ENCODE measurements around the gene BMP6.

Gene BMP6

DNA sequence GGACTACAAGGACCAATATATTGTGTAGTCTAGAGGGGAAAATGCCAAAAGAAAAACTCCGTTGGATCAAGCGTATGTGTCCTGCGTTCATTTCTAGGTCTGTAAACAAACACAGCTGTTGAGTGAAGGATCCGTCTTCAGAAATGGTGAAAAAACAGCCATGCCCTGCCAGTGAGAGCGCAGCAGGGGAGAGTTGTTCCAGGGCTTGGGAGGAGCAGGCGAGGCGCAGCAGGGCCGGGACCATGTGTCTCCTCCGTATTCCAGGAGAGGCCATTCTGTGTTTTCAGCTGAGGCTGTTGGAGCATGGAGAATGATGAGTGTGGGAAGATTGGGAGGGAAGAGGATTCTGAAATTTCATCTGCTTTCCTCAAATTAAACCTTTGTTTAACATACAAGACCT lies 38.0 kb downstream of the BMP6 start:
- Histone ChIP-seq H3K9me3 (replicated peaks; ENCODE audit: insufficient read depth, low read length) (no peaks in the 10 kb centered on the region), H3F3A (ENCODE audit: insufficient read depth, low read length) (peaks cover 8% of the 10 kb centered on the region), H3K27me3 (replicated peaks; ENCODE audit: insufficient read depth, low read length) (no peaks in the 10 kb centered on the region), H3K4me2 (ENCODE audit: low read depth, low read length) (no peak overlapping the region), H3K9me2 (replicated peaks; ENCODE audit: insufficient read depth, low read length) (no peaks in the 10 kb centered on the region), H3K27ac (ENCODE audit: low read length) (no peak overlapping the region), H3K36me3 (replicated peaks; ENCODE audit: insufficient read depth, low read length) (peaks cover 15% of the 10 kb centered on the region; the same call in 1 of the 2 replicates), H3K4me1 (ENCODE audit: low read length) (no peaks in the 10 kb centered on the region), H3K79me2 (ENCODE audit: low read length) (peaks cover 88% of the 10 kb centered on the region), H3K4me3 (ENCODE audit: low read length) (no peak overlapping the region), H2AFZ (ENCODE audit: low read length) (no peak overlapping the region), H3K9ac (ENCODE audit: low read length) (no peak overlapping the region), H4K20me1 (ENCODE audit: insufficient read depth, low read length) (no peaks in the 10 kb centered on the region)
- no peak for DNase-seq
- TF ChIP-seq, protein P1, sequence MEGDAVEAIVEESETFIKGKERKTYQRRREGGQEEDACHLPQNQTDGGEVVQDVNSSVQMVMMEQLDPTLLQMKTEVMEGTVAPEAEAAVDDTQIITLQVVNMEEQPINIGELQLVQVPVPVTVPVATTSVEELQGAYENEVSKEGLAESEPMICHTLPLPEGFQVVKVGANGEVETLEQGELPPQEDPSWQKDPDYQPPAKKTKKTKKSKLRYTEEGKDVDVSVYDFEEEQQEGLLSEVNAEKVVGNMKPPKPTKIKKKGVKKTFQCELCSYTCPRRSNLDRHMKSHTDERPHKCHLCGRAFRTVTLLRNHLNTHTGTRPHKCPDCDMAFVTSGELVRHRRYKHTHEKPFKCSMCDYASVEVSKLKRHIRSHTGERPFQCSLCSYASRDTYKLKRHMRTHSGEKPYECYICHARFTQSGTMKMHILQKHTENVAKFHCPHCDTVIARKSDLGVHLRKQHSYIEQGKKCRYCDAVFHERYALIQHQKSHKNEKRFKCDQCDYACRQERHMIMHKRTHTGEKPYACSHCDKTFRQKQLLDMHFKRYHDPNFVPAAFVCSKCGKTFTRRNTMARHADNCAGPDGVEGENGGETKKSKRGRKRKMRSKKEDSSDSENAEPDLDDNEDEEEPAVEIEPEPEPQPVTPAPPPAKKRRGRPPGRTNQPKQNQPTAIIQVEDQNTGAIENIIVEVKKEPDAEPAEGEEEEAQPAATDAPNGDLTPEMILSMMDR (IDR thresholded peaks at IDR 0.05; ENCODE audit: low read length), result no peak
- no peak for TF ChIP-seq EZH2phosphoT487 (IDR thresholded peaks at IDR 0.05; ENCODE audit: low read length)

DNA sequence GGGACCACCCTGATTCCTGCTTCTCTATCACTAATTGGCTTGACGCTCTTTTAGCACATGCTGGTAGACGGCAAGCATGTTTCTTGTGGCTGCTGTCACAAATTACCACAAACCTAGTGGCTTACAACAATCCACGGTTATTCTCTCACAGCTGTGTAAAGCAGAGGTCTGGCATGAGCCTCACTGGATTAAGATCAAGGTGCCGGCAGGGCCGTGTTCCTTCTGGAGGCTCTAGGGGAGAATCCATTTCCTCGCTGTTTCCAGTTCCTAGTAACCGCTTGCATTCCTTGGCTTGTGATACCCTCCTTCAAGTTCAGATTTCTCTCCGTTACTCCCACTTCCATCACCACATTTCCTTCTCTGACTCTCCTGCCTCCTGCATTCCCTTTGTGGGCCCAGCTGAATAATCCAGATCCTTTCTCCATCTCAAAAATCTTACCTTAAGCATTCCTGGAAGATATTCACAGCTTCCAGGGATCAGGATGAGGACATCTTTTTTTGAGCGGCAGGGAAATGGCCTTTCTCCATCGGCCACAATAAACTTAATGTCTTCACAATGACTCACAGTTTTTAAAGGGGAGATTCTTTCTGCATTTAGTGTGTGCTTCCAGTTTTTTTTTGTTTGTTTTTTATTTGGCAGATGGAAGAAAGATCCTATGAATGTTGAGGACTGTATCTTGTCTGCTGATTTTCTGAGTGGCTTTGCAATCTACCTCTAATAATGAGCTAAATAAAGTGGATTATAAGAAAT lies 39.9 kb downstream of the BMP6 start:
- no peaks in the 10 kb centered on the region for H3K9me3 ChIP-seq (replicated peaks; ENCODE audit: insufficient read depth, low read length)
- H3K4me3 ChIP-seq (ENCODE audit: low read length), result no peak overlapping the region
- H2AFZ ChIP-seq (ENCODE audit: low read length), result no peak overlapping the region
- TF ChIP-seq EZH2phosphoT487 (IDR thresholded peaks at IDR 0.05; ENCODE audit: low read length), result no peak
- TF ChIP-seq, protein P1 (IDR thresholded peaks at IDR 0.05; ENCODE audit: low read length), result no peak
- no peak for TF ChIP-seq EZH2 (optimal IDR thresholded peaks at IDR 0.05; ENCODE audit: low read depth, low read length)
- H3K9me2 ChIP-seq (replicated peaks; ENCODE audit: insufficient read depth, low read length), result no peaks in the 10 kb centered on the region
- H3K36me3 ChIP-seq (replicated peaks; ENCODE audit: insufficient read depth, low read length), result peaks cover 15% of the 10 kb centered on the region; the same call in 1 of the 2 replicates
- no peak overlapping the region for H3K4me2 ChIP-seq (ENCODE audit: low read depth, low read length)
- H3K4me1 ChIP-seq (ENCODE audit: low read length), result no peaks in the 10 kb centered on the region
- no peak for DNase-seq
- peaks cover 8% of the 10 kb centered on the region for H3F3A ChIP-seq (ENCODE audit: insufficient read depth, low read length)
- no peaks in the 10 kb centered on the region for H4K20me1 ChIP-seq (ENCODE audit: insufficient read depth, low read length)
- no peak overlapping the region for H3K27ac ChIP-seq (ENCODE audit: low read length)
- peaks cover 93% of the 10 kb centered on the region for H3K79me2 ChIP-seq (ENCODE audit: low read length)
- H3K9ac ChIP-seq (ENCODE audit: low read length), result no peak overlapping the region
- no peaks in the 10 kb centered on the region for H3K27me3 ChIP-seq (replicated peaks; ENCODE audit: insufficient read depth, low read length)

DNA sequence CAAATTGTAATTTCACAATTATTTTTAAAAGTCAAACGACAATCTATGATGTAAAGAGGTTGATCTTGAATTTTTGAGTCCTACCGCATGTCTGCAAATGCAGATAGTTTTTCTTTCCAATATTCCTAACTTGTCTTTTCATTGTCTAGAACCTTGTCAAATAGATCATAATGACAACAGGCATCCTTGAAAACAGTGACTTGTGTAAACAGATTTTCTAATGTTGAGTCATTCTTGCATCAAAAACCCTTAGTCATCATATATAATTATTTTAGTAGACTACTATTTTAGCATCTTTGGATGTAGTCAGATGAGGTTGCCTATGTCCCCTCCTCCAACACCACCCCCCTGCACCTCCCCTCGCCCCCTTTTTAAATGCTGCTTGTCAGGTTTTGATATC lies 43.8 kb downstream of the BMP6 start:
- H3K27ac ChIP-seq (ENCODE audit: low read length), result no peak overlapping the region
- peaks cover 6% of the 10 kb centered on the region; the same call in 1 of the 2 replicates for H3K36me3 ChIP-seq (replicated peaks; ENCODE audit: insufficient read depth, low read length)
- no peak overlapping the region for H3K4me3 ChIP-seq (ENCODE audit: low read length)
- H3K79me2 ChIP-seq (ENCODE audit: low read length), result peaks cover 90% of the 10 kb centered on the region
- H3K9ac ChIP-seq (ENCODE audit: low read length), result no peak overlapping the region
- no peak for DNase-seq
- H3K27me3 ChIP-seq (replicated peaks; ENCODE audit: insufficient read depth, low read length), result no peaks in the 10 kb centered on the region
- no peak for TF ChIP-seq EZH2phosphoT487 (IDR thresholded peaks at IDR 0.05; ENCODE audit: low read length)
- TF ChIP-seq, protein P1 (IDR thresholded peaks at IDR 0.05; ENCODE audit: low read length), result no peak
- no peak for TF ChIP-seq EZH2 (optimal IDR thresholded peaks at IDR 0.05; ENCODE audit: low read depth, low read length)
- no peak overlapping the region for H2AFZ ChIP-seq (ENCODE audit: low read length)
- H3K9me3 ChIP-seq (replicated peaks; ENCODE audit: insufficient read depth, low read length), result no peaks in the 10 kb centered on the region
- no peaks in the 10 kb centered on the region for H3K9me2 ChIP-seq (replicated peaks; ENCODE audit: insufficient read depth, low read length)
- no peaks in the 10 kb centered on the region for H3K4me1 ChIP-seq (ENCODE audit: low read length)
- no peak overlapping the region for H3K4me2 ChIP-seq (ENCODE audit: low read depth, low read length)
- peaks cover 5% of the 10 kb centered on the region; the same call in 1 of the 2 replicates for H4K20me1 ChIP-seq (ENCODE audit: insufficient read depth, low read length)
- no peaks in the 10 kb centered on the region for H3F3A ChIP-seq (ENCODE audit: insufficient read depth, low read length)

Data from MM.1S (cell line).